Spleen (tissue), 7 donors: ENCODE measurements around the gene PPP1R3F.

Source experiments
- POLR2AphosphoS5 ChIP-seq, 3 donors: sonication (generic); formaldehyde crosslinking; IDR thresholded peaks; one replicate each; pipeline ENCODE4 v1.5.1; 2017; ENCODE audit warnings: antibody characterized with exemption in 3 of 3
- TF ChIP-seq, protein P1 (sequence below), 11 experiments: fragments of 200-600 bp in 7 of 11; fragments of 450-650 bp in 4 of 11; sonication (generic) in 4 of 11; IDR thresholded peaks in 8 of 11; conservative IDR thresholded peaks in 3 of 11; 1 replicate in 7 of 11; 2 replicates in 4 of 11; pipeline versions ENCODE4 v1.4.0 to v1.8.0; 2016 to 2021; ENCODE audit warnings: antibody characterized with exemption in 11 of 11, inconsistent platforms in 4 of 11, mild to moderate bottlenecking in 1 of 11
- donor health status: DM: no; HTN: no; CAD: no; lungs with moderate emphysema.
- donor health status: DM: no; HTN: no; CAD: no.
- donor health status: DM: no; HTN: no; CAD: no.

- TF ChIP-seq, protein P1, sequence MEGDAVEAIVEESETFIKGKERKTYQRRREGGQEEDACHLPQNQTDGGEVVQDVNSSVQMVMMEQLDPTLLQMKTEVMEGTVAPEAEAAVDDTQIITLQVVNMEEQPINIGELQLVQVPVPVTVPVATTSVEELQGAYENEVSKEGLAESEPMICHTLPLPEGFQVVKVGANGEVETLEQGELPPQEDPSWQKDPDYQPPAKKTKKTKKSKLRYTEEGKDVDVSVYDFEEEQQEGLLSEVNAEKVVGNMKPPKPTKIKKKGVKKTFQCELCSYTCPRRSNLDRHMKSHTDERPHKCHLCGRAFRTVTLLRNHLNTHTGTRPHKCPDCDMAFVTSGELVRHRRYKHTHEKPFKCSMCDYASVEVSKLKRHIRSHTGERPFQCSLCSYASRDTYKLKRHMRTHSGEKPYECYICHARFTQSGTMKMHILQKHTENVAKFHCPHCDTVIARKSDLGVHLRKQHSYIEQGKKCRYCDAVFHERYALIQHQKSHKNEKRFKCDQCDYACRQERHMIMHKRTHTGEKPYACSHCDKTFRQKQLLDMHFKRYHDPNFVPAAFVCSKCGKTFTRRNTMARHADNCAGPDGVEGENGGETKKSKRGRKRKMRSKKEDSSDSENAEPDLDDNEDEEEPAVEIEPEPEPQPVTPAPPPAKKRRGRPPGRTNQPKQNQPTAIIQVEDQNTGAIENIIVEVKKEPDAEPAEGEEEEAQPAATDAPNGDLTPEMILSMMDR (IDR thresholded peaks at IDR 0.05 in 8 of 11, conservative IDR thresholded peaks at IDR 0.05 in 3 of 11): no peak
- no peak for TF ChIP-seq POLR2AphosphoS5 (IDR thresholded peaks at IDR 0.05)
Measured at GRCh38 chrX:49244207-49244606, 25.4 kb upstream of the PPP1R3F start.
